Esophagus muscularis mucosa (tissue), 4 donors: ENCODE measurements around the gene XXYLT1. TPM values are rescaled to one million over a fixed set of nuclear protein-coding genes. Genes with fewer than 3 reads are reported as not detected.

Experiments
- DNase-seq: peaks from one replicate; pipeline ENCODE4 v3.0.0-alpha.2; 2017; ENCODE audit errors: extremely low spot score
- H3K27ac ChIP-seq, 4 donors: fragments of 200-600 bp; sonication (generic); replicated peaks in 1 of 4; 1 replicate in 3 of 4; 2 replicates in 1 of 4; pipeline ENCODE4 v1.5.1; 2016 to 2019; ENCODE audit warnings: mild to moderate bottlenecking in 1 of 4
- H3K27me3 ChIP-seq, 4 donors: fragments of 200-600 bp; sonication (generic); one replicate each; pipeline versions ENCODE4 v1.5.1 to v1.6.0; 2016 to 2019
- H3K36me3 ChIP-seq, 4 donors: fragments of 200-600 bp; sonication (generic); one replicate each; pipeline ENCODE4 v1.5.1; 2016 to 2019
- H3K4me1 ChIP-seq, 4 donors: fragments of 200-600 bp; sonication (generic); one replicate each; pipeline ENCODE4 v1.5.1; 2016 to 2019
- H3K4me3 ChIP-seq, 4 donors: fragments of 200-600 bp; sonication (generic); 1 replicate in 2 of 4; 2 replicates in 2 of 4; pipeline ENCODE4 v1.5.1; 2016 to 2019; ENCODE audit warnings: mild to moderate bottlenecking in 4 of 4, moderate library complexity in 1 of 4
- H3K9me3 ChIP-seq, 4 donors: fragments of 200-600 bp; sonication (generic); 1 replicate in 3 of 4; 2 replicates in 1 of 4; pipeline ENCODE4 v1.5.1; 2016 to 2019
- CTCF ChIP-seq, 3 experiments: fragments of 200-600 bp in 2 of 3; fragments of 450-650 bp in 1 of 3; sonication (generic) in 2 of 3; IDR thresholded peaks; one replicate each; pipeline ENCODE4 v1.5.1; 2017 to 2019; ENCODE audit warnings: antibody characterized with exemption in 3 of 3, mild to moderate bottlenecking in 2 of 3, moderate library complexity in 1 of 3
- EP300 ChIP-seq: sonication (generic); formaldehyde crosslinking; IDR thresholded peaks from one replicate; pipeline ENCODE4 v1.6.1; 2017; ENCODE audit warnings: antibody characterized with exemption
- POLR2A ChIP-seq: fragments of 450-650 bp; IDR thresholded peaks from one replicate; pipeline ENCODE4 v1.6.1; 2017; ENCODE audit warnings: antibody characterized with exemption, moderate library complexity, mild to moderate bottlenecking, low read depth
- POLR2AphosphoS5 ChIP-seq, 2 donors: sonication (generic); formaldehyde crosslinking; IDR thresholded peaks; one replicate each; pipeline ENCODE4 v1.6.1; 2017; ENCODE audit warnings: antibody characterized with exemption in 2 of 2
- WGBS: methylation state at CpG from one replicate; pipeline ENCODE4 v1.1.5; 2018; 5-methylcytosine and 5-hydroxymethylcytosine counted together
- intact Hi-C: fragments of 100-400 bp; cut with DNase I; formaldehyde crosslinking; loops from one replicate; pipeline ENCODE4 v1.15.1; 2023
- total RNA-seq, 4 donors: library from RNA; depleted of rRNA; stranded (reverse); fragments of >200 nt; gene quantifications; one replicate each; pipeline versions ENCODE4 v1.1.0 to v1.2.1, GENCODE V29; 2016

XXYLT1 gene
- total RNA-seq, 4 donors from 2014 or later, result 8.8 to 18.5 (median 13.9) TPM

GRCh38 chr3:195213639-195214315 lies 57.2 kb downstream of the XXYLT1 start:
- Histone ChIP-seq H3K4me1 (peaks cover 20 to 33% (median 29%) of the 10 kb centered on the region in 4 donors), H3K36me3 (no peaks in the 10 kb centered on the region), H3K27me3 (no peaks in the 10 kb centered on the region), H3K27ac (no peak overlapping the region), H3K4me3 (no peak overlapping the region), H3K9me3 (no peaks in the 10 kb centered on the region)
- peak; percentile 34 for DNase-seq
- WGBS, result 90% methylated on average over 7 of the region's 9 CpGs
- intact Hi-C loops, result no loop called here
- TF ChIP-seq POLR2AphosphoS5 (IDR thresholded peaks at IDR 0.05), result no peak
- TF ChIP-seq POLR2A, result no peak
- no peak for TF ChIP-seq EP300
- no peak for TF ChIP-seq CTCF (IDR thresholded peaks at IDR 0.05)

GRCh38 chr3:195212749-195213375 lies 58.1 kb downstream of the XXYLT1 start:
- WGBS, result 91% methylated on average over 10 of the region's 14 CpGs
- H3K27me3 ChIP-seq, result no peaks in the 10 kb centered on the region
- TF ChIP-seq POLR2AphosphoS5 (IDR thresholded peaks at IDR 0.05) (no peak), EP300 (no peak), CTCF (IDR thresholded peaks at IDR 0.05) (no peak), POLR2A (no peak)

GRCh38 chr3:195212033-195212748 lies 58.8 kb downstream of the XXYLT1 start:
- Histone ChIP-seq H3K36me3 (no peaks in the 10 kb centered on the region), H3K9me3 (no peaks in the 10 kb centered on the region), H3K27ac (peak overlapping the region in 2 of 4 donors; percentile 85 to 88), H3K4me3 (no peak overlapping the region), H3K4me1 (peaks cover 24 to 49% (median 44%) of the 10 kb centered on the region in 4 donors), H3K27me3 (no peaks in the 10 kb centered on the region)
- intact Hi-C loops, result no loop called here
- no peak for TF ChIP-seq POLR2AphosphoS5 (IDR thresholded peaks at IDR 0.05)
- no peak for TF ChIP-seq CTCF (IDR thresholded peaks at IDR 0.05)
- no peak for TF ChIP-seq POLR2A
- TF ChIP-seq EP300, result no peak
- peak; percentile 68 for DNase-seq
- WGBS, result 95% methylated on average over 19 of the region's 22 CpGs

More at GRCh38 chr3:195212749-195213375, 58.1 kb downstream of the XXYLT1 start:
- Histone ChIP-seq H3K4me1 (peaks cover 24 to 42% (median 38%) of the 10 kb centered on the region in 4 donors), H3K27ac (peak overlapping the region in 1 of 4 donors; percentile 85), H3K36me3 (no peaks in the 10 kb centered on the region), H3K9me3 (no peaks in the 10 kb centered on the region), H3K4me3 (no peak overlapping the region)
- peak; percentile 57 for DNase-seq
- intact Hi-C loops, result no loop called here

GRCh38 chr3:195210266-195210973 lies 60.5 kb downstream of the XXYLT1 start:
- WGBS, result 15% methylated on average over 13 of the region's 13 CpGs
- intact Hi-C loops, result no loop called here
- Histone ChIP-seq H3K4me1 (peaks cover 27 to 55% (median 49%) of the 10 kb centered on the region in 4 donors), H3K9me3 (no peaks in the 10 kb centered on the region), H3K27me3 (no peaks in the 10 kb centered on the region), H3K4me3 (peak overlapping the region; percentile 15 to 44 (median 27)), H3K36me3 (no peaks in the 10 kb centered on the region), H3K27ac (peak overlapping the region; percentile 85 to 90 (median 89))
- TF ChIP-seq EP300, result no peak
- peak; percentile 42 to 49 for TF ChIP-seq POLR2AphosphoS5 (IDR thresholded peaks at IDR 0.05)
- no peak for TF ChIP-seq CTCF (IDR thresholded peaks at IDR 0.05)
- no peak for TF ChIP-seq POLR2A
- DNase-seq, result peak; percentile 91
